CD14-positive monocyte (primary cell): Measurements from ENCODE around the gene INPP5B. TPM values are rescaled to one million over a fixed set of nuclear protein-coding genes. Genes with fewer than 3 reads are reported as not detected.

Source experiments
- DNase-seq, 3 donors: peaks; one replicate each; pipeline ENCODE4 v3.0.0-alpha.2; 2011 to 2022
- H2AFZ ChIP-seq: 2 replicates; pipeline ENCODE4 v1.6.0; 2012; ENCODE audit warnings: mild to moderate bottlenecking, low read depth, low read length, inconsistent platforms; ENCODE audit not compliant: insufficient read depth, poor library complexity, severe bottlenecking
- H3K27ac ChIP-seq, 2 donors: 1 replicate in 1 of 2; 2 replicates in 1 of 2; pipeline ENCODE4 v1.5.1; 2012 to 2013; ENCODE audit warnings: low read length in 2 of 2, control low read depth in 1 of 2, inconsistent platforms in 1 of 2, low read depth in 1 of 2, mild to moderate bottlenecking in 1 of 2
- H3K27me3 ChIP-seq, 2 donors: one replicate each; pipeline versions ENCODE4 v1.6.0 to v1.6.1; 2011 to 2013; ENCODE audit warnings: low read length in 2 of 2; ENCODE audit not compliant: control insufficient read depth in 2 of 2, insufficient read depth in 2 of 2
- H3K36me3 ChIP-seq, 2 donors: replicated peaks in 1 of 2; 1 replicate in 1 of 2; 2 replicates in 1 of 2; pipeline versions ENCODE4 v1.5.1 to v1.6.1; 2012 to 2013; ENCODE audit warnings: low read length in 2 of 2, control low read depth in 1 of 2, inconsistent platforms in 1 of 2, mild to moderate bottlenecking in 1 of 2; ENCODE audit not compliant: insufficient read depth in 2 of 2, control insufficient read depth in 1 of 2
- H3K4me1 ChIP-seq, 2 donors: 1 replicate in 1 of 2; 2 replicates in 1 of 2; pipeline versions ENCODE4 v1.5.1 to v1.6.1; 2012 to 2013; ENCODE audit warnings: low read length in 2 of 2, control low read depth in 1 of 2, inconsistent platforms in 1 of 2, mild to moderate bottlenecking in 1 of 2, moderate library complexity in 1 of 2; ENCODE audit not compliant: insufficient read depth in 2 of 2, control insufficient read depth in 1 of 2
- H3K4me2 ChIP-seq: replicated peaks from 2 replicates; pipeline ENCODE3; 2012; ENCODE audit warnings: low read length, moderate library complexity, mild to moderate bottlenecking; ENCODE audit not compliant: poor library complexity, severe bottlenecking; ENCODE audit errors: extremely low read depth
- H3K4me3 ChIP-seq, 3 experiments: fragments of 200-600 bp in 1 of 3; sonication (generic) in 1 of 3; replicated peaks in 1 of 3; 1 replicate in 2 of 3; 2 replicates in 1 of 3; pipeline ENCODE4 v1.5.1; 2011 to 2013; ENCODE audit warnings: low read length in 3 of 3, mild to moderate bottlenecking in 3 of 3, control low read depth in 2 of 3, low read depth in 2 of 3, inconsistent platforms in 1 of 3, moderate library complexity in 1 of 3
- H3K79me2 ChIP-seq: 2 replicates; pipeline ENCODE4 v1.6.0; 2012; ENCODE audit warnings: mild to moderate bottlenecking, control low read depth, inconsistent platforms, low read length, moderate library complexity; ENCODE audit not compliant: insufficient read depth
- H3K9ac ChIP-seq: 2 replicates; pipeline ENCODE4 v1.6.0; 2017; ENCODE audit warnings: low read length, mild to moderate bottlenecking; ENCODE audit not compliant: insufficient read depth, poor library complexity, severe bottlenecking
- H3K9me3 ChIP-seq, 2 donors: replicated peaks in 1 of 2; 1 replicate in 1 of 2; 2 replicates in 1 of 2; pipeline versions ENCODE4 v1.5.1 to v1.6.1; 2012 to 2013; ENCODE audit warnings: low read length in 2 of 2, control low read depth in 1 of 2; ENCODE audit not compliant: control insufficient read depth in 1 of 2, insufficient read depth in 1 of 2
- H4K20me1 ChIP-seq: 2 replicates; pipeline ENCODE4 v1.6.0; 2012; ENCODE audit warnings: mild to moderate bottlenecking, low read length, control low read depth, moderate library complexity; ENCODE audit not compliant: insufficient read depth
- H3K27ac Mint-ChIP-seq, 7 donors: one replicate each; pipeline ENCODE4 v1.8.0; 2020; ENCODE audit warnings: mild to moderate bottlenecking in 7 of 7, mixed read lengths in 7 of 7, moderate library complexity in 6 of 7, inconsistent platforms in 2 of 7
- H3K27me3 Mint-ChIP-seq, 3 donors: one replicate each; pipeline ENCODE4 v1.8.0; 2021 to 2022; ENCODE audit warnings: low read depth in 3 of 3, mild to moderate bottlenecking in 3 of 3, mixed read lengths in 3 of 3, moderate library complexity in 3 of 3, inconsistent platforms in 1 of 3
- H3K36me3 Mint-ChIP-seq, 2 donors: one replicate each; pipeline ENCODE4 v1.8.0; 2020; ENCODE audit warnings: mixed read lengths in 2 of 2, inconsistent platforms in 1 of 2, mild to moderate bottlenecking in 1 of 2
- H3K4me1 Mint-ChIP-seq: one replicate; pipeline ENCODE4 v1.8.0; 2020; ENCODE audit warnings: mild to moderate bottlenecking, mixed read lengths
- H3K4me3 Mint-ChIP-seq, 2 donors: one replicate each; pipeline ENCODE4 v1.8.0; 2020; ENCODE audit warnings: mild to moderate bottlenecking in 2 of 2, mixed read lengths in 2 of 2, moderate library complexity in 1 of 2
- H3K9me3 Mint-ChIP-seq, 7 donors: one replicate each; pipeline ENCODE4 v1.8.0; 2020 to 2022; ENCODE audit warnings: mixed read lengths in 7 of 7, mild to moderate bottlenecking in 6 of 7, moderate library complexity in 6 of 7, inconsistent platforms in 2 of 7
- WGBS: methylation state at CpG from one replicate; pipeline ENCODE4 v1.1.5; 2013; ENCODE audit warnings: missing lambda C conversion rate; ENCODE audit not compliant: insufficient coverage; 5-methylcytosine and 5-hydroxymethylcytosine counted together
- intact Hi-C, 2 donors: fragments of 100-400 bp; cut with micrococcal nuclease; formaldehyde crosslinking; loops; one replicate each; pipeline versions ENCODE4 v1.15.0 to v1.15.1; 2023
- polyA plus RNA-seq, 3 donors: library from polyadenylated mRNA; depleted of rRNA in 1 of 3; unstranded in 2 of 3; stranded (reverse) in 1 of 3; fragments of 300-500 nt in 2 of 3; fragments of >200 nt in 1 of 3; fragmentation: Illumina TruSeq in 2 of 3; gene quantifications; 1 replicate in 2 of 3; 2 replicates in 1 of 3; pipeline ENCODE4 v1.2.3, GENCODE V29; 2012 to 2021
- TF ChIP-seq, protein P1 (sequence below): fragments of 200-600 bp; IDR thresholded peaks from one replicate; pipeline ENCODE4 v1.8.0; 2022; ENCODE audit warnings: antibody characterized with exemption, mild to moderate bottlenecking

INPP5B gene
- polyA plus RNA-seq, 3 donors: 3.0 to 13.1 (median 5.8) TPM

DNA sequence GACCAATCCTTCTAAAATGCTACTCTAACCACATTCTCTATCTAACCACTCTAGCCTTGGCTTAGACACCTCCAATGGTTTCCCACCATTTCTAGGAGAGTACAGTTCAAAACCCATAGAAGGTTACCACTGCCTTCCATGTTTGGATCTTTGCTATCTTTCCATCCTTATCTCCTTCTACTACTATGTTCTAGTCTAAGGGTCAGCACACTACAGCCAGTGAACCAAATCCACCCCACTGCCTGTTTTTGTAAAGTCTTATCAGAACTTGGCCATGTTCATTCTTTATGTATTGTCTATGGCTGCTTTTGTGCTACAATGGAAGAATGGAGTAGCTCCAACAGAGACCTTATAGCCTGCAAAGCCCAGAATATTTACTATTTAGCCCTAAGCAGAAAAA lies 93.7 kb downstream of the INPP5B start:
- no peak for DNase-seq
- H3K9me3 ChIP-seq: no peaks in the 10 kb centered on the region
- no peak overlapping the region for H3K9ac ChIP-seq
- H4K20me1 ChIP-seq: peaks cover 10% of the 10 kb centered on the region
- intact Hi-C loops: loop anchor here in 1 of 2 donors (10.0 kb wide), 1 partner anchor 258 kb away; the partner anchor contains the start of gene GNL2
- H3K4me3 ChIP-seq: peak overlapping the region in 1 of 3 experiments; percentile 65
- no peaks in the 10 kb centered on the region for H3K27me3 ChIP-seq
- no peaks in the 10 kb centered on the region for H3K27me3 Mint-ChIP-seq
- H3K27ac ChIP-seq: peak overlapping the region; percentile 67 to 91
- peaks cover 14 to 45% of the 10 kb centered on the region in 2 donors for H3K36me3 ChIP-seq
- H3K4me1 Mint-ChIP-seq: peaks cover 41% of the 10 kb centered on the region
- H3K27ac Mint-ChIP-seq: peak overlapping the region in 1 of 7 donors; percentile 77
- no peaks in the 10 kb centered on the region for H3K9me3 Mint-ChIP-seq
- peaks cover 99 to 100% of the 10 kb centered on the region in 2 donors for H3K4me1 ChIP-seq
- H2AFZ ChIP-seq: no peak overlapping the region
- H3K79me2 ChIP-seq: peaks cover 91% of the 10 kb centered on the region
- H3K4me3 Mint-ChIP-seq: peak overlapping the region in 1 of 2 donors; percentile 8
- H3K4me2 ChIP-seq: peak overlapping the region; percentile 77
- TF ChIP-seq, protein P1, sequence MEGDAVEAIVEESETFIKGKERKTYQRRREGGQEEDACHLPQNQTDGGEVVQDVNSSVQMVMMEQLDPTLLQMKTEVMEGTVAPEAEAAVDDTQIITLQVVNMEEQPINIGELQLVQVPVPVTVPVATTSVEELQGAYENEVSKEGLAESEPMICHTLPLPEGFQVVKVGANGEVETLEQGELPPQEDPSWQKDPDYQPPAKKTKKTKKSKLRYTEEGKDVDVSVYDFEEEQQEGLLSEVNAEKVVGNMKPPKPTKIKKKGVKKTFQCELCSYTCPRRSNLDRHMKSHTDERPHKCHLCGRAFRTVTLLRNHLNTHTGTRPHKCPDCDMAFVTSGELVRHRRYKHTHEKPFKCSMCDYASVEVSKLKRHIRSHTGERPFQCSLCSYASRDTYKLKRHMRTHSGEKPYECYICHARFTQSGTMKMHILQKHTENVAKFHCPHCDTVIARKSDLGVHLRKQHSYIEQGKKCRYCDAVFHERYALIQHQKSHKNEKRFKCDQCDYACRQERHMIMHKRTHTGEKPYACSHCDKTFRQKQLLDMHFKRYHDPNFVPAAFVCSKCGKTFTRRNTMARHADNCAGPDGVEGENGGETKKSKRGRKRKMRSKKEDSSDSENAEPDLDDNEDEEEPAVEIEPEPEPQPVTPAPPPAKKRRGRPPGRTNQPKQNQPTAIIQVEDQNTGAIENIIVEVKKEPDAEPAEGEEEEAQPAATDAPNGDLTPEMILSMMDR: no peak
- peaks cover 34 to 60% of the 10 kb centered on the region in 2 donors for H3K36me3 Mint-ChIP-seq

DNA sequence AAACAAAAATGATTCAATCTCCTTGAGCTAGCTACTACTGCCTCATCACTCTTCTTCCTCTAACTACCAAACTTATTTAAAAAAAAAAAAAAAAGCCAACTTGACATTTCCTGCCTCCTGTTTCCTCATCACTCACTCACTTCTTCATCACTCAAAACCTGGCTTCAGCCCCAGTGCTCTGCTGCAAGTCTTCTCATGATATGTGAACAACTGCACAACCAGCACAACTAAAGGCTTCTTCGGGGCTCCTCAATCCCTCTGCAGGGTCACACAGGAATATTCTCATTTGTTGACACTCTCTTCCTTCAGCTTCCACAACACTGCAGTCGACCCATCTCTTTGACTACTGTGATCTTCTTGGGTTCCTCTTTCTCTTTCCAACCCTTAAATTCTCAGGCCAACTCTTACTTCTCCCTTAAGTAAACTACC lies 95.1 kb downstream of the INPP5B start:
- H2AFZ ChIP-seq: no peak overlapping the region
- peaks cover 31 to 59% of the 10 kb centered on the region in 2 donors for H3K36me3 Mint-ChIP-seq
- H3K4me2 ChIP-seq: peak overlapping the region; percentile 77
- peak overlapping the region; percentile 50 for H3K9ac ChIP-seq
- H3K27me3 ChIP-seq: no peaks in the 10 kb centered on the region
- no peaks in the 10 kb centered on the region for H3K9me3 Mint-ChIP-seq
- H3K4me3 ChIP-seq: peak overlapping the region in 2 of 3 experiments; percentile 4 to 65
- peaks cover 91% of the 10 kb centered on the region for H3K79me2 ChIP-seq
- WGBS: 5% methylated on average over 2 of the region's 2 CpGs
- no peak overlapping the region for H3K27ac Mint-ChIP-seq
- H3K27me3 Mint-ChIP-seq: no peaks in the 10 kb centered on the region
- H3K4me3 Mint-ChIP-seq: no peak overlapping the region
- peak overlapping the region; percentile 67 to 91 for H3K27ac ChIP-seq
- intact Hi-C loops: loop anchor here in 1 of 2 donors (10.0 kb wide), 1 partner anchor 257 kb away; the partner anchor contains the start of gene GNL2
- peaks cover 99 to 100% of the 10 kb centered on the region in 2 donors for H3K4me1 ChIP-seq
- TF ChIP-seq, protein P1: no peak
- peak; percentile 58 to 82 (median 67) for DNase-seq
- H3K4me1 Mint-ChIP-seq: peaks cover 27% of the 10 kb centered on the region
- peaks cover 6% of the 10 kb centered on the region for H4K20me1 ChIP-seq
- no peaks in the 10 kb centered on the region for H3K9me3 ChIP-seq
- H3K36me3 ChIP-seq: peaks cover 7 to 43% of the 10 kb centered on the region in 2 donors
